Measurements from ENCODE around the gene INSYN1.
"Not testable (repeated sequence)": the region's sequence is repeated elsewhere in the genome, so short reads cannot be mapped to it uniquely, and the experiment has no call there.

Gene INSYN1

DNA sequence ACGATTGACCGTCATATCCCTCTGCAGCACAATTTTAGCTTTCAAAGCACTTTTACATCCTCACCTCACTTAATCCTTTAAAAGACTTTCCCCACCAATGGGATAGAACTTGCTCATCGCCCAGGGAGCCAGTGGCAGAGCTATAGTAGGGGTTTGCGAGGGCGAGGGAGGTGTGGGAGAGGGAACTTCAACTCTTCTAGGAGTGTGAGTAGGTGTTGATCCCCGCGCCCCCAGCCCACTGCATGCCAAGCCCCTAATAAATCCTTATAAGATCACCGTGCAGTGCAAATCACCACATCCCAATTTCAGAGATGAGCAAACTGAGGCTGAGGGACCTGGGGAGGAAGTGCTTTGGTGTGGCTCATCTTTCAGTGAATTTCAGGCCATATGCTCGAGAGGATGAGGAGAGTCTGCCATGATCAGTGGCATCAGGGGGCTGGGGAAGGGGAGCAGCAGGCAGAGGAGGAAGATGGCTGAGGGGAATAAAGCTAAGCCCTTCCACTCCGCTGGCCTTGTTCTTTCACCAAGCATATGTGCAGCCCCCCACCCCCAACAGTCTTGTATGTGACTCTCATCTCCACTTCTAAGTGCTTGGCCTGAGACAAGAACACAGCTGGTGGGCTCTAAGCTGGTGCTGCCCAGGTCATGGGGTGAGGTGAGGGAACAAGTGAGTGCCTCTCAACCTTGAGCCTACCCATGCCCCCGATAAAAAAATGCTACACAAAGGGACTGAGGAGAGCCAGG, 5.1 kb downstream of the INSYN1 start:
- no peak for TF ChIP-seq ZNF274 (IDR thresholded peaks at IDR 0.05; ENCODE audit: low read depth, low read length)
- H3K4me3 ChIP-seq (ENCODE audit: low read length), result no peak overlapping the region

DNA sequence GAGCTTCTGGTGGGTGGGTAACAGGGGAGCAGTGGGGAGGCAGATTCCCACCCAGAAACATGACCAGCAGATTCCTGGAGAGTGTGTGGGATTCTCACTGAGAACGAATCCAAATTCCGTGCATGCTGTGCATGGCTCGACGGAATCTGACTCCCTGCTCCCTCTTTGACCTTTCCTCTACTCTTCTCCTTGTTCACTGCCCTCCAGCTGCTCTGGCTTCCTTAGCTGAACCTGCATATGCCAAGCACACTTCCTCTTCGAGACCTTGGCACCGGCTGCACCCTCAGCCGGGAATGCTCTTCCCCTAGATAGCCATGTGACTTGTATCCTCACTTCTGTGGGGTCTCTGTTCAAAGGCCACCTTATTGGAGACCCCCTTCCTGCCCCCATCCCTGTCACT, 6.3 kb downstream of the INSYN1 start:
- H3K4me3 ChIP-seq (ENCODE audit: low read length), result no peak overlapping the region
- no peak for TF ChIP-seq ZNF274 (IDR thresholded peaks at IDR 0.05; ENCODE audit: low read depth, low read length)

DNA sequence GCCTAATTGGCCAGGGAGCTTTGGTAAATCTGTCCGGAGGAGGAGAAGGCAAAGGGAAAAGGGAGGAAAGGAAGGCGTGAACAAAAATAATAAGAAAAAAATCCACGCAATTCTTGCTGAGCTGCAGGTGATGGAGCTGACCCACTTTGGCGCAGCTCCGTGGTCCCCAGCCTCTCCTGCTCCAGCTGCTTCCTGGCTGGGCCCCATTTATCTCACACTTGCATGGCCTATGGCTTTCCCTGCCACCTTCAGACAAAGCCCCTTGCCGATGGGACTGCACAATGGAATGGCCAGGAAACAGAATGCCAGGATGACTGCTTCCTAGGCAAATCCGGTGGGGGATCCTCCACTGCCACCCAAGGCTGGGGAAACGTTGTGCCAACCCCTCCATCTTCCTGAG, 6.9 kb downstream of the INSYN1 start:
- TF ChIP-seq ZNF274 (IDR thresholded peaks at IDR 0.05; ENCODE audit: low read depth, low read length), result no peak
- no peak overlapping the region for H3K4me3 ChIP-seq (ENCODE audit: low read length)

DNA sequence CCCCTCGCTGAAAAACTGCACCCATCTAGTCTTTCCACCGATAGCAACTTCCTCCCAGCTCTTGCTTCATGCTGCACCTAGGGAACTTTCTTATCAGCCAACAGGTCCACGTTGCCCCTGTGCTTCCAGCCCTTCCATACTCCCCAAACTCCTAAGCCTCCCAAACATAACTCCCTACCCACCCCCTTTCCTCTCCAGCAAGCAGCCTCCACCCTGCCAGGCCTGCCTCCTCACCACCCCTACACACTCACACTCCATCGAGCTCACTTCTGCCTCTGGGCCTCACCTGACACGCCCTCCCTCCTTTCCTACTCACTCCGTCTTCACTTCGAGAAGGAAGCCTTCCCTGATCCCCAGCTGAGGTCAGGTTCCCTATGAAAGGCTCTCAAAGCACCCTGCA, 8.1 kb downstream of the INSYN1 start:
- no peak for TF ChIP-seq ZNF274 (IDR thresholded peaks at IDR 0.05; ENCODE audit: low read depth, low read length)

DNA sequence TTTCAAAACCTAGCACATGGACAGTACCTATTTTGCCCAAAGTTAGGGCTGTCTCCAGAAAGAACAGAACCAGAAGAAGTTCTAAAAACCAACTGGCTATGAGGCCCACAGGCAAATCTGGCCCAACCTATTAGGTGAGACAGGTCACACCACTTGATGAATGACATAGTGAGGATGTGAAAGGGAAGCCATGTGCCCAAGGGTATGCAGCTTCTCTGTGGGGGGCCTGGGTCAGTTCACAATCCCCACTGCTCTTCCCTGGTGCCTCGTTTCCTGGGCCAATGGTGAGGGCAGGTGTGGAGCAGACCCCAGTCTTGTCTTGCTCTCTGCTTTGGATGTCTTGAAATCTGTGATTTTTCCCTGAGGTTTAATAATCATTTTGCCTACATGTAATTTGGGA, 8.9 kb downstream of the INSYN1 start:
- no peak for TF ChIP-seq ZNF274 (IDR thresholded peaks at IDR 0.05; ENCODE audit: low read depth, low read length)
- H3K4me3 ChIP-seq (ENCODE audit: low read length), result no peak overlapping the region

More for the DNA sequence above, 8.1 kb downstream of the INSYN1 start:
- H3K4me3 ChIP-seq (ENCODE audit: low read length), result no peak overlapping the region

DNA sequence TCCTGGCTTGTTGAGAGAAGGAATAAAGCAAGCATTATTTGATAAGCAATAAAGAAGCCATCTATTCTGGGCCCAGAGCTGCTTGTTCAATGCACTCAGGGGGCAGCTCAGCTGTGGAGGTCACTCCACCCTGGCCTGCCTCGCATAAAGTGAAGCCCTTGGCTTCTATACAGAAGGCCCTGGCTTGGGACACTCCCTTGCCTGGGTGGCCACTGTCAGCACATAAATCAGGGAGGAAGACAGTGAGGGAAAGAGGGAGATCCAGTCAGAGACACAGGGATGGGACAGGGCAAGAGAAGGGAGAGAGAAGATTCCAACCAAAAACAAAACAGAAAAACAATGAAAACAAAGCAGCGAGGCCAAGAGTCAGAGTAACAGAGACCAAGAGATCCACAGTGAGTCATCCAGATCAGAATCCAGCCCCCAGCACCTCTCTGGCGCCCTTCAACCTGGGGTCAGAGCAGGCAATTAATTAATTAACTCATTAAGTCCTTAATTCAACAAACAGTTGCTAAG, 11.8 kb downstream of the INSYN1 start:
- no peak overlapping the region for H3K4me3 ChIP-seq (ENCODE audit: low read length)
- no peak for TF ChIP-seq ZNF274 (IDR thresholded peaks at IDR 0.05; ENCODE audit: low read depth, low read length)

DNA sequence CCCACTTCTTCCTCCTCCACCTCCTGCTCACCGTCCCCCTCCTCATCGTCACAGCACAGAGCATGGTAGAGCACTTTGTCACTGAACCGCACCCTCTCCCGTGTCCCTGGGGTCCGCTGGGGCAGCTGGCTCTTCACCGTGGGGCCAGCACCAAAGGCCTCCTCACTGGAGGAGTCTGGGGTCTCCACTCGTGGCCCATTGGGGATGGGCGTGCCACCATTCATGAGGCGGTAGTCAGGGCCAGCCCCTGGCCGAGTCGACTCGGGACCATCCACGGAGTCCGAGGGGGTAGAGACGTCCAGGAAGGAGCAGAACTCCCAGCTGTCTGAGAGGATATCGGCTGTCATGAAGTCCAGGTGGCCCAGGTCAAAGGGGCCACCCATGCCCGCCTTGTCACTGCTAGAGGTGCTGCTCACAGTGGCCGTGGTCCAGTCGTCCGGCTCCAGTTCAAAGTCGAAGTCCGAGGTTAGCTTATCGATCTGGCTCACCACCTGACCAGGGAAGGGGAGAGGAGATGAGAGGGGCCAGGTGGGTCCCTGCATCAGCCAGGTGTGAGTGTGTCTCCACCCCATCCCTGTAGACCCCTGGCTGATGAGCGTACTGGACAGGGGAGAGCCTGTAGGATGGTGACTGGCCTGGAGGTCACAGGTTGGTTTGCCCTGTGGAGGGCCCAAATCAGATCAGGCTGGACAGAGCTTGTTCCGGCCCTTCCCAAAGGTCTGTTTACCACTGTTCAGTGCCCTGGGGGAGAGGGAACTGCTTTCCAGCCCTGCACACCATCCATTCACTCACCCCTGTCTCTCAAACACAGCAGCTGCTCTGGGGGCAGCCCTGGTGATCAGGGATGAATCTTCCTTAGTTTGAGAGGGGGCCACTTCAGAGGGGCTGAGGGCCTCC, 12.8 kb downstream of the INSYN1 start:
- no peak for TF ChIP-seq ZNF274 (IDR thresholded peaks at IDR 0.05; ENCODE audit: low read depth, low read length)
- no peak overlapping the region for H3K4me3 ChIP-seq (ENCODE audit: low read length)

DNA sequence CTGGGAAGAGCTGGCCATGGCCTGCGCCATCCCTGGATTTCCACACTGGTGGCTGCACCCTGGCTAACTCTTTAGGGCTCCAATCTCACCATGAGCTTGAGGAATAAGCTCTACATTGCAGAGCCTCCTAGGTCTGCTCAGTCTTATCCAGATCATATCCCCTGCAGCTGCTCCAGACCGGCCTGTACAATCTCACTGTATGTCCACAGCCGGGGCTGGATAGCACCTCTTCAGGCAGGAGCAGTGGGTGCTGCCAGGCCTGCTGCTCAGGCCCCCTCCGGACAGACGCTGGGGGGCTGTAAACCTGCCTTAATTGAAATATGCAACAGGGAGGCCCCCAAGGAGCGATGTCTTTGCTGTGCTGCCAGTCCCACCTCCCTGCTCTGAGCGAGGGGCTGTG, 15.6 kb downstream of the INSYN1 start:
- no peak for TF ChIP-seq ZNF274 (IDR thresholded peaks at IDR 0.05; ENCODE audit: low read depth, low read length)
- no peak overlapping the region for H3K4me3 ChIP-seq (ENCODE audit: low read length)

DNA sequence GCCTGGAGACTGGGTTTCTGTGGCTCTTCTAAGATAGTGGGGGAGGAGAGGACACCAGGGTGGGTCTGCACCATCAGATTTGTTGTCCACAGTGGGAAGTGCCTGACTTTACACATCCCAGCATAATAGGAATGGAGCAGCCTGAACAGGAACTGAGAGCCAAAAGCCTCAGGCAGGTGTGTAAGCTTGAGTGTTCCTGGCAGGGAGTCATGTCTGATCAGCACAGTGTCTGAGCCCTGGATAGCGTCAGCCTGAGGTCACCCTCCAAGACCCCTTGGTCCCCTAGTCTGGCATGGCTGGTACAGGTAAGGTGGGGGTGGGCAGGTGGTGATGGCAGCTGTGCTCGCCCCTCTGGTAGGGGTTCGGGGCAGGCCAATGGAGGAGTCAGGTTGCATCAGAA, 20.2 kb downstream of the INSYN1 start:
- no peak overlapping the region for H3K4me3 ChIP-seq (ENCODE audit: low read length)
- TF ChIP-seq ZNF274 (IDR thresholded peaks at IDR 0.05; ENCODE audit: low read depth, low read length), result no peak

DNA sequence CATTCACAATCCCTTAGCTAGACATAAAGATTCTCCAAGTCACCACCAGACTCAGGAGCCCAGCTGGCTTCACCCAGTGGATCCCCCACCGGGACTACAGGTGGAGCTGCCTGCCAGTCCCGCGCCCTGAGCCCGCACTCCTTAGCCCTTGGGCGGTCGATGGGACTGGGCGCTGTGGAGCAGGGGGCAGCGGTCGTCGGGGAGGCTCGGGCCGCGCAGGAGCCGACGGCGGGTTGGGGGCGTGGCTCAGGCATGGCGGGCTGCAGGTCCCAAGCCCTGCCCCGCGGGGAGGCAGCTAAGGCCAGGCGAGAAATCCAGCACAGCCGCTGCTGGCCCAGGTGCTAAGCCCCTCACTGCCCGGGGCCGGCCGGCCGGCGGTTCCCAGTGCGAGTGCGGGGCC, 21.1 kb downstream of the INSYN1 start:
- H3K4me3 ChIP-seq (ENCODE audit: low read length), result not testable (repeated sequence)

DNA sequence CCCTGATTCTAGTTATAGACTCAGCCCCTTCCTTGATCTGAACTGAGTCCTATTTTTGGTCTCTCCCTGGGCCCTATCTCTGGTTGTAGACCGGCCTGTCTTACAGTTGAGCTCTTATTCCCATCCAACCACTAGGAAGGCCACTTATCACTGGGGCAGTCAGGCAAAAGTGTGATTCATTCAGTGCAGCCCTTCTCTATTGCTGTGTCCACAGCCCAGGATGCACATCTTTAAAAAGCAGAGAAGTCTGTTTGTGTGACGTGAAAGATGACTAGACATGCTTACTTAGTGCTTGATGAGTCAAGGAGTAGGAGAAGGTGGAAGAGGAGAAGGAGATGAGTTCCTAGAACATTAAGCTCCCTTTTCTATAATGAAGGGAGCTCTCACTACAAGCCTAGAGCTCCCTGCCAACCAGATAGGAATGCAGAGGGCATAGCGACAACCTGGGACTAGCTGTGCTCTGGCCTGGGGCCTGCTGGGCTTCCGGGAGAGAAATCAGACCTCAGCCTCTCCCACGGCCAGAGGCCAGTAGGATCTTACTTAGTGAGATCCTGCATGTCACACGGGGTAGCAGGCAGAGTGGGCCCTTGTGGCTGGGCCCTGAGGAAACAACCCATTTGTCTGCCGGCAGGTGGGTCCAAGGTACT, 25.7 kb downstream of the INSYN1 start:
- no peak for TF ChIP-seq ZNF274 (IDR thresholded peaks at IDR 0.05; ENCODE audit: low read depth, low read length)
- H3K4me3 ChIP-seq (ENCODE audit: low read length), result no peak overlapping the region

DNA sequence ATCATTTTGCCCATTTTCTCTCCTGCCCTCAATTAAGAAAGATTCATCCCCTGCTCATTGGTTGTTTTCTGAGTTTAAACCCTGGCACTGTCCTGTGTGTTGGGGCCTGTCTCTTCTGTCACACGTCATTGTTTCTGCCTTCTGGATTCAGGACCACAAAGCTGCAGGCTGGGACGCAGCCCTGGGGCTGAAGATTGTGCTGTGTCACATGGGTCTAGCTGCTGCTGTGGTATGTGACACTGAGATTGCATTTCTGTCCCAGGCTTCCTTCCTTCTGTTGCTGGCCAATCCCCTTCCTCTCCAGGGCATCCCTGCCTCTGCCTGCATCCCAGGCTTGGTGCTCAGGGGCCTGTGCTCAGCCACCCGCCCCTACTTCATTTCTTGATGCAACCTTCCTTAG, 28.9 kb downstream of the INSYN1 start:
- no peak for TF ChIP-seq ZNF274 (IDR thresholded peaks at IDR 0.05; ENCODE audit: low read depth, low read length)

DNA sequence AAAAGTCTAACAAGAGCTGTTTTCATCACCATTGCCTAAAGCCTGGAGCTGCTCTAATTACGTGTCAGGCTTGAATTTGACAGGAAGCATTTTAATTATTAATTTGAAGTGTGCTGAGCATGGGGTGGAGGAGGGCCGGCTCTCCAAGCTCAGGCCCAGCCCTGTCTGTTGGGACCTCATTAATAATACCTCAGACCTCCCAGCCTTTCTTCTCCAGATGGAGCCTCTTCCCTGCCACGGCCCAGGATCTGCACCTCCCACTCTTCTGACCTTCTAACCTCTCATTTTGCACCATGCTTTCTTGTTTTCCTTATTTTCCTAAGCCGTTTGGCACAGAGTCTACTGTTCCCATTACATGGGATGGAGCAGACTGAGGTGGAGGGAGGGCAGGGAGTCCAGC, 30.0 kb downstream of the INSYN1 start:
- H3K4me3 ChIP-seq (ENCODE audit: low read length), result no peak overlapping the region
- no peak for TF ChIP-seq ZNF274 (IDR thresholded peaks at IDR 0.05; ENCODE audit: low read depth, low read length)

More for the DNA sequence above, 28.9 kb downstream of the INSYN1 start:
- H3K4me3 ChIP-seq (ENCODE audit: low read length), result no peak overlapping the region

DNA sequence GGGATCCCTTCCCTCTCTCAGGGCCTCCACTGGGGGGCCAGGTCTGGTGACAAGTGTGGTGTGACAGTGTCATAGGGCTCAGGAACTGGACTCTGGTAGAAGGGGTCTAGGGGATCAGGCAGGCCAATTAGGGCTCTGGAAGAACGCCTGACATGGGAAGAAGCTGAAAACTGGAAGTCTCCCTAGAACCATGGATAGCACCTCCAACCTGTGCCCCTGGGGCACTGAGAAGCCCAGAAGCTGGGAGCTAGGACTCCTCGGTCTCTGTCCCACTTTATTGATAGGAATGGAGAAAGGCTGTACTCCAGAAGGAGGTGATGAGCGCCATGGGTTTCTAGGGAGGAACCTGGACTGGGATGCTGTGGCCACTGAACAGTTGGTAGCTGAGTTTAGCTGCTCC, 30.7 kb downstream of the INSYN1 start:
- H3K4me3 ChIP-seq (ENCODE audit: low read length), result no peak overlapping the region
- no peak for TF ChIP-seq ZNF274 (IDR thresholded peaks at IDR 0.05; ENCODE audit: low read depth, low read length)

All from GM08714 (cell line).